ENCODE data around the gene C2orf68. TPM values are rescaled to one million over a fixed set of nuclear protein-coding genes. Genes with fewer than 3 reads are reported as not detected.

The C2orf68 gene
- total and polyA plus RNA-seq, 2 of the 13 experiments (the other 11 are each of a cell fraction or from before 2014, with no cell fraction given): 47.1 to 77.4 TPM

DNA sequence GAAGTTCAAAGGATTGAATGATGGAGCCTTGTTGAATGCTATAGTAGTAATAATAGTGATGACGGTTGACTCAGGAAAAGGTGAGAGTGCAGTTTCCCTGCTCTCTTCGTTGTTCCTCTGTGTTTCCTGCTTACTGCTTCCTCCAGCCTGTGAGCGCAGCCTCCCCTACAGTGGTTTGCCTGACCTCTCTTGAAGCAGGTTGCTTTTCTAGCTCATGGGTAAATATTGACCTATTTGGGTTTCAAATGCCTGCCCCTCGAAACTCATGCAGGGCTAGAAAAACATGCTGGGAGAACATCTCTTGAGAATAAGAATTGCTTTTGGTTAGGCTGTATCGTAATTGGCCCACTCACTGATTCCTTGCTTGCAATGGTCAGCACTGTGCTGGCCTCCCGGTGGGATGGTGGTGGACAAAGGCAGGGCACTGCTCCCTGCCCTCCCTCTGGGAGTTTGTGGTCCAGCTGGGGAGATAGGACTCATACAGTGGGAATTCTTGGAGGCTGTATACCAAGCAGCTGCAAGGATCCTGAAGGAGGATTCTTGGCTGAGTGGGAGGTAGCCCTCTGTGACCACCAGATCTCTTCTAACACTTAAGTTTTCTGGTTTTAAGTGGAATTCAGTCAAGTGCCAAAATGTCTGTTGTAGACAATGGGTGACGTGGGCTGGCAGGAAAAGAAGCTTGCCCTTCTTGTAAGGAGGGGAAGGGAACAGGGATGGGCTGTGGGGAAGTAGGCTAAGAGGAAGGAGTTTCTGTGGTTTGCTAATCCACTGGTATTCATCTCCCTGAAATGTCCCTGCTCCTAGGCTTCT lies 21.7 kb downstream of the C2orf68 start (continued):
- TF ChIP-seq, protein P1, sequence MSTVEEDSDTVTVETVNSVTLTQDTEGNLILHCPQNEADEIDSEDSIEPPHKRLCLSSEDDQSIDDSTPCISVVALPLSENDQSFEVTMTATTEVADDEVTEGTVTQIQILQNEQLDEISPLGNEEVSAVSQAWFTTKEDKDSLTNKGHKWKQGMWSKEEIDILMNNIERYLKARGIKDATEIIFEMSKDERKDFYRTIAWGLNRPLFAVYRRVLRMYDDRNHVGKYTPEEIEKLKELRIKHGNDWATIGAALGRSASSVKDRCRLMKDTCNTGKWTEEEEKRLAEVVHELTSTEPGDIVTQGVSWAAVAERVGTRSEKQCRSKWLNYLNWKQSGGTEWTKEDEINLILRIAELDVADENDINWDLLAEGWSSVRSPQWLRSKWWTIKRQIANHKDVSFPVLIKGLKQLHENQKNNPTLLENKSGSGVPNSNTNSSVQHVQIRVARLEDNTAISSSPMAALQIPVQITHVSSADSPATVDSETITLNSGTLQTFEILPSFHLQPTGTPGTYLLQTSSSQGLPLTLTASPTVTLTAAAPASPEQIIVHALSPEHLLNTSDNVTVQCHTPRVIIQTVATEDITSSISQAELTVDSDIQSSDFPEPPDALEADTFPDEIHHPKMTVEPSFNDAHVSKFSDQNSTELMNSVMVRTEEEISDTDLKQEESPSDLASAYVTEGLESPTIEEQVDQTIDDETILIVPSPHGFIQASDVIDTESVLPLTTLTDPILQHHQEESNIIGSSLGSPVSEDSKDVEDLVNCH (CRISPR knock-in tag; IDR thresholded peaks at IDR 0.05): no peak
- no peak for TF ChIP-seq TSC22D2 (CRISPR knock-in tag; IDR thresholded peaks at IDR 0.05; ENCODE audit: borderline replicate concordance)
- TF ChIP-seq ZNF251 (CRISPR knock-in tag; IDR thresholded peaks at IDR 0.05): 0 out of 2 replicates have a peak, but pooled peaks have one; percentile 23
- no peak for TF ChIP-seq CENPT (CRISPR knock-in tag; IDR thresholded peaks at IDR 0.05; ENCODE audit: low read depth)
- TF ChIP-seq ZNF766 (CRISPR knock-in tag; IDR thresholded peaks at IDR 0.05; ENCODE audit: borderline replicate concordance): no peak
- TF ChIP-seq ZNF432 (CRISPR knock-in tag; IDR thresholded peaks at IDR 0.05; ENCODE audit: borderline replicate concordance): no peak
- TF ChIP-seq POGZ (CRISPR knock-in tag; IDR thresholded peaks at IDR 0.05): peak; percentile 45; the same call in 1 of the 2 replicates
- no peak; the same call in 1 of the 2 replicates for TF ChIP-seq ZNF652 (CRISPR knock-in tag; IDR thresholded peaks at IDR 0.05; ENCODE audit: borderline replicate concordance, low read depth)
- TF ChIP-seq ASH2L (IDR thresholded peaks at IDR 0.05; ENCODE audit: insufficient read length, low read depth, low read length): peak; percentile 62
- no peak for TF ChIP-seq KLF15 (CRISPR knock-in tag; IDR thresholded peaks at IDR 0.05; ENCODE audit: borderline replicate concordance)
- TF ChIP-seq PLRG1 (conservative IDR thresholded peaks at IDR 0.05): no peak
- TF ChIP-seq, protein P2, sequence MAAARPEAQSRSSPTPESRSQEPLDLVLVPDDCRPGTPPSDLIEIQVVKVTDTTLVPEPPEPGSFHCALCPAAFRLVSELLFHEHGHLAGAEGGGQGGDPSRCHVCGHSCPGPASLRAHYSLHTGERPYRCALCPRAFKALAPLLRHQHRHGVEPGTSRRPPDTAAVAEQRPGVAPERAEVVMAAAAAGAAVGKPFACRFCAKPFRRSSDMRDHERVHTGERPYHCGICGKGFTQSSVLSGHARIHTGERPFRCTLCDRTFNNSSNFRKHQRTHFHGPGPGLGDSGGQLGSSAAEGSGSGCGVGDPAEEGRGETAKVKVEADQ (CRISPR knock-in tag; IDR thresholded peaks at IDR 0.05; ENCODE audit: borderline replicate concordance): no peak
- TF ChIP-seq BHLHE40 (IDR thresholded peaks at IDR 0.05; ENCODE audit: low read length): no peak
- no peak for TF ChIP-seq FOXC1 (CRISPR knock-in tag; IDR thresholded peaks at IDR 0.05; ENCODE audit: borderline replicate concordance)
- TF ChIP-seq FOXP1 (IDR thresholded peaks at IDR 0.05): no peak
- peak; percentile 75 for TF ChIP-seq FOXP1 (CRISPR knock-in tag; IDR thresholded peaks at IDR 0.05)
- peak; percentile 45; the same call in 1 of the 3 replicates for TF ChIP-seq MXI1 (IDR thresholded peaks at IDR 0.05; ENCODE audit: borderline replicate concordance, low read depth, low read length)
- no peak for TF ChIP-seq SUZ12 (IDR thresholded peaks at IDR 0.05; ENCODE audit: low read depth, low read length)
- no peak for TF ChIP-seq PRPF4 (IDR thresholded peaks at IDR 0.05; ENCODE audit: low read depth, low read length, poor library complexity, severe bottlenecking)
- TF ChIP-seq ZNF317 (CRISPR knock-in tag; IDR thresholded peaks at IDR 0.05): 0 out of 2 replicates have a peak, but pooled peaks have one; percentile 19
- TF ChIP-seq SALL2 (CRISPR knock-in tag; IDR thresholded peaks at IDR 0.05): no peak
- TF ChIP-seq SMAD9 (CRISPR knock-in tag; IDR thresholded peaks at IDR 0.05): no peak
- TF ChIP-seq ZNF724P (CRISPR knock-in tag; IDR thresholded peaks at IDR 0.05; ENCODE audit: borderline replicate concordance): peak; percentile 60; the same call in 1 of the 2 replicates
- no peak for TF ChIP-seq FOXK2 (IDR thresholded peaks at IDR 0.05)
- TF ChIP-seq ZNF367 (CRISPR knock-in tag; IDR thresholded peaks at IDR 0.05; ENCODE audit: borderline replicate concordance): no peak
- no peak; the same call in 1 of the 2 replicates for TF ChIP-seq JUN (CRISPR knock-in tag; IDR thresholded peaks at IDR 0.05)
- TF ChIP-seq, protein P3, sequence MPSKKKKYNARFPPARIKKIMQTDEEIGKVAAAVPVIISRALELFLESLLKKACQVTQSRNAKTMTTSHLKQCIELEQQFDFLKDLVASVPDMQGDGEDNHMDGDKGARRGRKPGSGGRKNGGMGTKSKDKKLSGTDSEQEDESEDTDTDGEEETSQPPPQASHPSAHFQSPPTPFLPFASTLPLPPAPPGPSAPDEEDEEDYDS (CRISPR knock-in tag; IDR thresholded peaks at IDR 0.05): peak; percentile 69
- no peak for TF ChIP-seq MIER2 (CRISPR knock-in tag; IDR thresholded peaks at IDR 0.05)
- TF ChIP-seq ZNF883 (CRISPR knock-in tag; IDR thresholded peaks at IDR 0.05; ENCODE audit: not compliant biosample characterization): no peak
